ENCODE data around the gene PRMT7. TPM values are rescaled to one million over a fixed set of nuclear protein-coding genes. Genes with fewer than 3 reads are reported as not detected.
A peak's percentile ranks its signal among the peaks of the same experiment; 100 is the strongest.

Gene PRMT7
- total and polyA plus RNA-seq, 9 donors = 27.8 to 43.4 (median 37.8) TPM

DNA sequence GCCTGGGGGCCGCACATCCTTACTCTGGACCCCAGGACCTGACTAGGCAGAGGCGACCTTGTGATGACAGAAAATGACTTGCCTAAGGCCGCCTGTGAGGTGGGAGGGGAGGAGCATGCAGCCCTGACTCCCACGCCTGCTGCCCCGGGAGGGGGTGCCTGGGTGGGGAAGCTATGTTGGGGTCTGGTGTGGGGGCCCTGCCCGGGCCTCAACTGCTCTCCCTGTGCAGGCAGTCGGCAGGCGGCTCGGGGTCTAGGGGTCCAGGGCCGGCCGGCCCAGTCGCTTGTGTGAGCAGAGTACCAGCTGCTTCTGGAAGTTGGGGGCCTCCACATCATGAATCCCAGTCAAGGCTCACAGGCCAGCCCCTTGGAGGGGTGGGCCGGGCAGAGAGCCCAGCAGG, 48.1 kb downstream of the PRMT7 start:
- intact Hi-C loops (cut with DNase I) = no loop called here
- Histone ChIP-seq H3K4me1 (ENCODE audit: insufficient read depth) (peaks cover 2% of the 10 kb centered on the region), H3K36me3 (no peaks in the 10 kb centered on the region), H3K4me3 (no peak overlapping the region), H3K27me3 (no peaks in the 10 kb centered on the region), H3K9me3 (no peaks in the 10 kb centered on the region), H3K27ac (no peak overlapping the region)
- DNase-seq = peak in 1 of 5 donors; percentile 17
- TF ChIP-seq EP300 (IDR thresholded peaks at IDR 0.05) = no peak
- no peak for TF ChIP-seq CTCF (IDR thresholded peaks at IDR 0.05)
- no peak for TF ChIP-seq POLR2A (IDR thresholded peaks at IDR 0.05)
- WGBS, 3 donors = 61 to 83% (median 73%) methylated on average over 13 of the region's 13 CpGs

DNA sequence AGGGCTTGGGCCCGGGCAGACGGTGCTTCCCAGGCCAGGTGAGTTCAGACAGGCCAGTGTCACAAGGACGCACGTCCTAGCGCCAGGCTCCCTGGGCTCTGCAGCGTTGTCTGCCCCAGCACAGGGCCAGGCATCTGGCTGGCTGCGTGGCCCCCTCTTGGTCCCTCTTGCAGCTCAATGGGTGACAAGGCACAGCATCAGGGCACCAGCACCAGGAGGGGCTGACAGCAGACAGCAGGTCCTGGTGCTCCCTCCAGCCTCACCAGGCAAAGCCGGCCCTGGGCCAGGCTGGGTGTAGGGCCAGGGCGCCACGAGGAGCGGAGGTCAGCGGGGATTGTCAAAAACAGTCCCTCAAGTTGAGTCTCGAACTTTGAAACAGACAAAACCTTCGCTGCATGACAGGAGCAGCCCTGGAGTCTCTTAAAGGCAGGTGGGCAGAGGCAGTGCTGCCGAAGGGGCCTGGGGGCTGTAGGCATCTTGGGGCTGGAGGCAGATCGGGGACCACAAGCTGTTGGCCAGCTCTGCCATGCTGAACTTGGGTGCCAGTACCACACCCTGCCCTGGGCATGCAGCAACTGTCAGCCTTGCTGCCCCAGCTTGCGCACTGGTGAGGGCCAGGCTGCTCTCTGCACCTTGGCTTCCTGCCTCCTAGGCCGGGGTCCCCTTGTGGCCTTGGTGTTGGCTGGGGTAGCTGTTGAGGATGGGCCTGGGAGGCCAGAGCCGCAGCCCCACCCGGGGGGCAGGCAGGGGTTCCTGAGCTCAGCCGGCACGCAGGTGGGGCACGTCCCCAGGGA, 48.8 kb downstream of the PRMT7 start:
- Histone ChIP-seq H3K9me3 (no peaks in the 10 kb centered on the region), H3K27ac (no peak overlapping the region), H3K4me1 (ENCODE audit: insufficient read depth) (peaks cover 2% of the 10 kb centered on the region), H3K27me3 (no peaks in the 10 kb centered on the region), H3K36me3 (no peaks in the 10 kb centered on the region), H3K4me3 (no peak overlapping the region)
- WGBS, 3 donors = 74 to 84% (median 81%) methylated on average over 22 to 23 of the region's 23 CpGs
- no peak for DNase-seq
- TF ChIP-seq EP300 (IDR thresholded peaks at IDR 0.05) (no peak), CTCF (IDR thresholded peaks at IDR 0.05) (no peak), POLR2A (IDR thresholded peaks at IDR 0.05) (no peak)
- intact Hi-C loops (cut with DNase I) = loop anchor here in 2 of 4 donors (10.0 kb wide), 1 partner anchor 155 kb away; no protein-coding TSS in a partner anchor

- Histone ChIP-seq H3K36me3 (no peaks in the 10 kb centered on the region), H3K4me1 (ENCODE audit: insufficient read depth) (peaks cover 2% of the 10 kb centered on the region), H3K9me3 (no peaks in the 10 kb centered on the region), H3K27me3 (no peaks in the 10 kb centered on the region), H3K27ac (no peak overlapping the region), H3K4me3 (no peak overlapping the region)
- WGBS, 3 donors = 73 to 88% (median 77%) methylated on average over 18 of the region's 18 CpGs
- intact Hi-C loops (cut with DNase I) = loop anchor here in 2 of 4 donors (10.0 kb wide), 1 partner anchor 154 kb away; no protein-coding TSS in a partner anchor
- no peak for DNase-seq
- TF ChIP-seq POLR2A (IDR thresholded peaks at IDR 0.05) (no peak), EP300 (IDR thresholded peaks at IDR 0.05) (no peak), CTCF (IDR thresholded peaks at IDR 0.05) (no peak)
Measured at GRCh38 chr16:68360547-68360946, 49.7 kb downstream of the PRMT7 start.

DNA sequence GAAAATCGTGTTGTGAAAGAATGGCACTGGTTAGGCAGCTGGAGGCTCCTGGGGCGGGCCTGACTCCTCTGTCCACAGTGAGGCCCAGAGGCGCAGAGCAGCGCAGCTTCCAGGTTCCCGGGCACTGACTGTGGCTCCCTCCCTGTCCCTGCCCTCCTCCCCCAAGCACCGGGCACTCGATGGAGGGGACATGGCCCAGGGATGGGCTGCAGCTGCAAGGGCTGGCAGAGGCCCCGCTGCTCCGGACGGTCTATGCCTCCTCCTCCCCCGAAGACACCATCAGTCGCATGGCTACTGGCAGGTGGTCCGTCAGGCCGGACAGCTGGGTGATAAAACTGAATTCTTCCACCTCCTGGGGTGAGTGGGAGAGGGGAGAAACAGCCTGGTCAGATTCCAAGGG, 50.1 kb downstream of the PRMT7 start:
- intact Hi-C loops (cut with DNase I) = loop anchor here in 2 of 4 donors (10.0 kb wide), 1 partner anchor 154 kb away; no protein-coding TSS in a partner anchor
- TF ChIP-seq POLR2A (IDR thresholded peaks at IDR 0.05) (no peak), CTCF (IDR thresholded peaks at IDR 0.05) (no peak), EP300 (IDR thresholded peaks at IDR 0.05) (no peak)
- Histone ChIP-seq H3K4me3 (no peak overlapping the region), H3K4me1 (ENCODE audit: insufficient read depth) (peaks cover 2% of the 10 kb centered on the region), H3K36me3 (no peaks in the 10 kb centered on the region), H3K27ac (no peak overlapping the region), H3K9me3 (no peaks in the 10 kb centered on the region), H3K27me3 (no peaks in the 10 kb centered on the region)
- DNase-seq = no peak
- WGBS, 3 donors = 51 to 54% (median 51%) methylated on average over 14 of the region's 14 CpGs

All from ovary (tissue), 9 donors.